ENCODE results near the gene DLGAP1. TPM values are rescaled to one million over a fixed set of nuclear protein-coding genes. Genes with fewer than 3 reads are reported as not detected.
A peak's percentile ranks its signal among the peaks of the same experiment; 100 is the strongest.
"Not testable (repeated sequence)": the region's sequence is repeated elsewhere in the genome, so short reads cannot be mapped to it uniquely, and the experiment has no call there.

The DLGAP1 gene
- polyA plus RNA-seq, 6 donors from 2014 or later, result 0.32 TPM; not detected in 5

GRCh38 chr18:3715231-3716080 lies 739.7 kb downstream of the DLGAP1 start:
- ATAC-seq (ENCODE audit: low read depth in 2 of 2) (no peak), DNase-seq (no peak)
- Mint-ChIP-seq H3K9me3 (no peaks in the 10 kb centered on the region), H3K27me3 (no peaks in the 10 kb centered on the region), H3K27ac (no peak overlapping the region), H3K4me3 (no peak overlapping the region), H3K36me3 (no peaks in the 10 kb centered on the region), H3K4me1 (peaks cover 0 to 6% (median 4%) of the 10 kb centered on the region in 3 donors)

DNA sequence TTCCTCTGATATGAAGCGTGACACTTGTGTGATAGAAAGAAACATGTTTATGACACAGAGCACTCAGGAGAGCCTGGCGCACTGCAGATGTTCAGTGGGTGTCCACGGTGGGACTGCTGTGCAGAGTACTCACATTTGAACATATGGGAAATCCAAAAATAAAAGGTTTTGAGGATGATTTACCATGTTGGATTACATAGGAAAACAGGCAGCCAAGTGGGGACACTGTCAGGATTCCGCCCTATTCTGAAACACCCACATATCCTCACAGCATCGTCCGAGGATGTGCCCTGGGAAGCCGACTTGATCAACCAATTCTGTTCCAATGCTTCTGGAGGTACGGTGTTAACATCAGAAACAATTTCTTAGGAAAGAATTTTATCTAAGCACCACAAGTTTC lies 741.4 kb downstream of the DLGAP1 start:
- no peak overlapping the region for H3K4me3 Mint-ChIP-seq
- H3K27me3 Mint-ChIP-seq, result peaks cover 0 to 4% (median 0%) of the 10 kb centered on the region in 3 donors
- ATAC-seq (ENCODE audit: low read depth in 2 of 2) (no peak), DNase-seq (no peak)
- H3K4me1 Mint-ChIP-seq, result peaks cover 0 to 8% (median 4%) of the 10 kb centered on the region in 3 donors
- H3K9me3 Mint-ChIP-seq, result no peaks in the 10 kb centered on the region
- no peaks in the 10 kb centered on the region for H3K36me3 Mint-ChIP-seq
- no peak overlapping the region for H3K27ac Mint-ChIP-seq

- no peaks in the 10 kb centered on the region for H3K36me3 Mint-ChIP-seq
- H3K4me1 Mint-ChIP-seq, result peaks cover 0 to 8% (median 4%) of the 10 kb centered on the region in 3 donors
- ATAC-seq (ENCODE audit: low read depth in 2 of 2) (no peak), DNase-seq (no peak)
- no peak overlapping the region for H3K27ac Mint-ChIP-seq
- H3K4me3 Mint-ChIP-seq, result no peak overlapping the region
- no peaks in the 10 kb centered on the region for H3K9me3 Mint-ChIP-seq
- peaks cover 0 to 4% (median 0%) of the 10 kb centered on the region in 3 donors for H3K27me3 Mint-ChIP-seq
Observed at GRCh38 chr18:3713166-3713565, 741.9 kb downstream of the DLGAP1 start.

- Mint-ChIP-seq H3K9me3 (no peaks in the 10 kb centered on the region), H3K27me3 (peaks cover 0 to 4% (median 0%) of the 10 kb centered on the region in 3 donors), H3K36me3 (no peaks in the 10 kb centered on the region), H3K4me1 (peaks cover 0 to 8% (median 4%) of the 10 kb centered on the region in 3 donors), H3K4me3 (no peak overlapping the region), H3K27ac (no peak overlapping the region)
- no peak for DNase-seq
- no peak for ATAC-seq (ENCODE audit: low read depth in 2 of 2)
Observed at GRCh38 chr18:3712491-3712890, 742.6 kb downstream of the DLGAP1 start.

DNA sequence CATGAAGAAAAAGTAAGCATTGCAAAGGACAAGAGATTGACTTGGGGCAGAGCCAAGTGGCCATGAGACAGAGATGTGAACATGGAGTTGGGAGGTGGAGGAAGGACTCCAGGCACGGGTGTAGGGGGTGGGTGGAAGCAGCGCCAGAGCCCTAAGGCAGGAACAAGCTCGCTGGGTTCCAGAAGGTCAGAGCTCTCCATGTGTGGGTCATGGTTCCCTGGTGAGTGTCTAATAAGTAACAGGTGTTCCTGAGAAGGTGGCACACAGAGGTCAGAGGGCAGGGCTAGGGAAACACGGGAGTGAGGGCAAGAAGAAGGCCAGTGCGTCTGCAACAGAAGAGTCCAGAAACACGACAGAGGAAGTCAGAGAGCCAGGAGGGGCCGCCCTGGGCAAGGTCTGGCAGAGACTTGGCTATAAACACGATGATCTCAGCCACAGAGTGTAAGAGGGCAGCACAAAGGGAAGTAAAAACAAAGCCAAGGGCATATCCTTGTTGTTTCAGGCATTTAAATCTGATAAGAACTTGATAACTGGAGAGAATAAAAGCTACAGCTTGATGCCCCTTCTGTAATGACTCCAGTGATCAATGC lies 744.3 kb downstream of the DLGAP1 start:
- Mint-ChIP-seq H3K4me3 (no peak overlapping the region), H3K9me3 (no peaks in the 10 kb centered on the region), H3K4me1 (peaks cover 0 to 8% (median 2%) of the 10 kb centered on the region in 3 donors), H3K36me3 (no peaks in the 10 kb centered on the region), H3K27me3 (peaks cover 0 to 4% (median 0%) of the 10 kb centered on the region in 3 donors), H3K27ac (no peak overlapping the region)
- DNase-seq, result no peak
- ATAC-seq (ENCODE audit: low read depth in 2 of 2), result no peak

DNA sequence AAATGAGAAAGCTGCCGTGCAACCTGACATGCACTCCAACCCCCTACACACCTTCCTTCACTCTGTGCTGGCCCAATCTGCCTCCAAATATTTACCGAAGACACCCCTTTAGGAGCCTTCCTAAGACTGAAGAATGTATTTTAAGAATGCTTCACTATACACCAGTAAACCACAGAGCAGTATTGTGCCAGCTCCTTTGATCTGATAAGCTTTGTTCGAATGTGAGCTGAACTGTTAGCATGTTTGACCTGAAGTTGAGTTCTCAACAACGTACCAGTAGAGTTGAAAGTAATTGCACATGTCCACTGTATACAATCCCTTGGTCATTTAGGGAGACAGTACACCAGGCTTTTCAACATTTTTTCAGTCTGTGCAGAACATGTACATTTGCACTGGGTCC lies 745.9 kb downstream of the DLGAP1 start:
- Mint-ChIP-seq H3K27me3 (peaks cover 0 to 4% (median 0%) of the 10 kb centered on the region in 3 donors), H3K9me3 (no peaks in the 10 kb centered on the region), H3K4me3 (no peak overlapping the region), H3K36me3 (no peaks in the 10 kb centered on the region), H3K4me1 (peaks cover 0 to 8% (median 2%) of the 10 kb centered on the region in 3 donors), H3K27ac (peak overlapping the region in 1 of 6 donors; percentile 6)
- ATAC-seq (ENCODE audit: low read depth in 2 of 2) (no peak), DNase-seq (no peak)

DNA sequence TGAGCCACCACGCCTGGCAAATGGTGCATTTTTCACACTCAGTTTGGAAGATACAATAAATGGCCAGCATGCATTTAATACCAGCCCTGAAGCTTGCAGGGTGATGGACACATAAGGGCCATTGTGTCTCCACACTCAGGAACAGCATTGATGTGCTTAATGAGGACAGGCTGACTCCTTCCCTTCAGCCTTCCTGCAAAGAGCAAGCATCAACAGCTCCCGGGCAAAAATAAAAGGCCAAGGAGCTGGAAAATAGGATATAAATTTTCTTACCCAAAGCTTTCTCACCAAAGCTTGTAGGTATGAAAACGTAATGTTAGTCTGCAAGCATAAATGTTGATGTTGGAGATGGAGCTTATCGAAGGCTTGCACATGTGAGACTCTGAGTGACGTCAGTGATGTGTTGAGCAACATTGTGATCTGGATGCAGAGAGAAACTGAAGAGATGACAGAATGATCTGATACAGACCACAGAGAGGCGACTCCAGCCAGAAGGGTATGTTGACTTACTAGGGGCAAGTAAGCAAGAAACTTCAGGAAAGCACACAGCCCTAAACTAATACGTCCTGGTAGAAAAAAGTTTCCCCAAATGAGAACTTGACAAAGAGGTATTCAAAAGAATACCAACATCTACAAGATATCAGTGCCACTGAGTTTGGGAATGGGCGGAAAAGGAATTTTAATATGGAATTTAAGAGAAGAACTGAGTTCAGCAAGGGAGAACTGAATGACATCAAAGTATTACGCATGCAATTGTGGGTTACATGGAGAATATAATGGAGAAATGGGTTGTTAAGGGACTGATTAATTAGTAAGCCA lies 748.6 kb downstream of the DLGAP1 start:
- ATAC-seq (ENCODE audit: low read depth in 2 of 2), result no peak
- H3K27ac Mint-ChIP-seq, result no peak overlapping the region
- H3K9me3 Mint-ChIP-seq, result no peaks in the 10 kb centered on the region
- no peak for DNase-seq
- H3K4me1 Mint-ChIP-seq, result peaks cover 0 to 8% (median 7%) of the 10 kb centered on the region in 3 donors
- H3K4me3 Mint-ChIP-seq, result no peak overlapping the region
- no peaks in the 10 kb centered on the region for H3K36me3 Mint-ChIP-seq
- H3K27me3 Mint-ChIP-seq, result peaks cover 15 to 22% (median 17%) of the 10 kb centered on the region in 3 donors

- DNase-seq, result no peak
- peaks cover 19 to 27% (median 19%) of the 10 kb centered on the region in 3 donors for H3K27me3 Mint-ChIP-seq
Observed at GRCh38 chr18:3704556-3705344, 750.4 kb downstream of the DLGAP1 start.

GRCh38 chr18:3703732-3704176 lies 751.4 kb downstream of the DLGAP1 start:
- ATAC-seq (ENCODE audit: low read depth in 2 of 2) (no peak), DNase-seq (no peak)
- H3K27me3 Mint-ChIP-seq, result peaks cover 15 to 35% (median 27%) of the 10 kb centered on the region in 3 donors
- H3K36me3 Mint-ChIP-seq, result peaks cover 0 to 6% of the 10 kb centered on the region in 2 donors
- H3K27ac Mint-ChIP-seq, result no peak overlapping the region
- H3K4me1 Mint-ChIP-seq, result peaks cover 0 to 22% (median 4%) of the 10 kb centered on the region in 3 donors
- H3K4me3 Mint-ChIP-seq, result no peak overlapping the region
- H3K9me3 Mint-ChIP-seq, result peaks cover 0 to 3% (median 0%) of the 10 kb centered on the region in 7 donors

More at GRCh38 chr18:3704556-3705344, 750.4 kb downstream of the DLGAP1 start:
- Mint-ChIP-seq H3K36me3 (no peaks in the 10 kb centered on the region), H3K4me3 (no peak overlapping the region), H3K27ac (no peak overlapping the region), H3K9me3 (no peaks in the 10 kb centered on the region), H3K4me1 (peaks cover 0 to 17% (median 0%) of the 10 kb centered on the region in 3 donors)
- ATAC-seq (ENCODE audit: low read depth in 2 of 2), result no peak

DNA sequence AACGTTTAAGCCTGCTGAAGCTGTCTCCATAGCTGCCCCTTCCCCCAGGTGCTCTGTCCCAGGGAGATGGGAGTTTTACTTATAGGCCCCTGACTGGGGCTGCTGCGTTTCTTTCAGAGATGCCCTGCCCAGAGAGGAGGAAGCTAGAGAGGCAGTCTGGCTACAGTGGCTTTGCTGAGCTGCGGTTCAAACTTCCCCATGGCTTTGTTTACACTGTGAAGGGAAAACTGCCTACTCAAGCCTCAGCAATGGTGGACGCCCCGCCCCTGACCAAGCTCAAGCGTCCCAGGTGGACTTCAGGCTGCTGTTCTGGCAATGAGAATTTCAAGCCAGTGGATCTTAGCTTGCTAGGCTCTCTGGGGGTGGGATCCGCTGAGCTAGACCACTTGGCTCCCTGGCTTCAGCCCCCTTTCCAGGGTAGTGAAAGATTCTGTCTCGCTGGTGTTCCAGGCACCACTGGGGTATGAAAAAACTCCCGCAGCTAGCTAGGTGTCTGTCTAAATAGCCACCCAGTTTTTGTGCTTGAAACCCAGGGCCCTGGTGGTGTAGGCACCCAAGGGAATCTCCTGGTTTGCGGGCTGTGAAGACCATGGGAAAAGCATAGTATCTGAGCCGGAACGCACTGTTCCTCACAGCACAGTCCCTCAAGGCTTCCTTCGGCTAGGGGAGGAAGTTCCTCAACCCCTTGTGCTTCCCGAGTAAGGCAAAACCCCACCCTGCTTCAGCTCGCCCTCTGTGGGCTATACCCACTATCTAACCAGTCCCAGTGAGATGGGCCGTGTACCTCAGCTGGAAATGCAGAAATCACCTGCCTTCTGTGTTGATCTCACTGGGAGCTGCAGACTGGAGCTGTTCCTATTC lies 755.2 kb downstream of the DLGAP1 start:
- Mint-ChIP-seq H3K9me3 (peaks cover 0 to 17% (median 0%) of the 10 kb centered on the region in 7 donors), H3K4me3 (peak overlapping the region in 3 of 8 donors; percentile 21 to 48 (median 35)), H3K4me1 (peaks cover 0 to 22% (median 4%) of the 10 kb centered on the region in 3 donors), H3K27me3 (peaks cover 24 to 53% (median 42%) of the 10 kb centered on the region in 3 donors)
- not testable (repeated sequence) for DNase-seq, H3K27ac Mint-ChIP-seq, H3K36me3 Mint-ChIP-seq
- ATAC-seq (ENCODE audit: low read depth in 2 of 2), result peak in 1 of 2 donors; percentile 56

DNA sequence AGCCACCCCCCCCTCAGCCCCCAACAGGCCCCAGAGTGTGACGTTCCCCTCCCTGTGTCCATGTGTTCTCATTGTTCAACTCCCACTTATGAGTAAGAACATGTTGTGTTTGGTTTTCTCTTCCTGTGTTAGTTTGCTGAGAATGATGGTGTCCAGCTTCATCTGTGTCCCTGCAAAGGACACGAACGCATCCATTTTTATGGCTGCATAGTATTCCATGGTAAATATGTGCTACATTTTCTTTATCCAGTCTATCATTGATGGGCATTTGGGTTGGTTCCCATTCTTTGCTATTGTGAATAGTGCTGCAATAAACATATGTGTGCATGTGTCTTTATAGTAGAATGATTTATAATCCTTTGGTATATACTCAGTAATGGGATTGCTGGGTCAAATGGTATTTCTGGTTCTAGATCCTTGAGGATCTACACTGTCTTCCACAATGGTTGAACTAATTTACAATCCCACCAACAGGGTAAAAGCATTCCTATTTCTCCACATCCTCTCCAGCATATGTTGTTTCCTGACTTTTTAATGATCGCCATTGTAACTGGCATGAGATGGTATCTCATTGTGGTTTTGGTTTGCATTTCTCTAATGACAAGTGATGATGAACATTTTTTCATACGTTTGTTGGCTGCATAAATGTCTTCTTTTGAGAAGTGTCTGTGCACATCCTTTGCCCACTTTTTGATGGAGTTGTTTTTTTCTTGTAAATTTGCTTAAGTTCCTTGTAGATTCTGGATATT lies 760.9 kb downstream of the DLGAP1 start:
- not testable (repeated sequence) for H3K27ac Mint-ChIP-seq; H3K36me3 Mint-ChIP-seq; ATAC-seq (ENCODE audit: low read depth in 2 of 2); H3K4me3 Mint-ChIP-seq; H3K4me1 Mint-ChIP-seq; DNase-seq
- H3K27me3 Mint-ChIP-seq, result peaks cover 9 to 22% (median 19%) of the 10 kb centered on the region in 3 donors
- H3K9me3 Mint-ChIP-seq, result peaks cover 0 to 18% (median 3%) of the 10 kb centered on the region in 7 donors
